ENCODE results near the gene PDIA6.

PDIA6 gene

GRCh38 chr2:10841547-10842219, 29.1 kb upstream of the PDIA6 start:
- no peaks in the 10 kb centered on the region for H3F3A ChIP-seq (ENCODE audit: insufficient read depth)
- H3K9me2 ChIP-seq (replicated peaks; ENCODE audit: insufficient read depth, low read length), result no peaks in the 10 kb centered on the region
- no peak overlapping the region for H3K27ac ChIP-seq (ENCODE audit: low read depth, low read length)
- no peaks in the 10 kb centered on the region for H4K20me1 ChIP-seq (ENCODE audit: low read depth, low read length)
- H3K4me2 ChIP-seq (ENCODE audit: low read depth, low read length, poor library complexity, severe bottlenecking), result no peak overlapping the region
- H3K36me3 ChIP-seq (ENCODE audit: low read length), result no peaks in the 10 kb centered on the region
- no peak overlapping the region for H3K9ac ChIP-seq (ENCODE audit: low read length)
- no peak overlapping the region for H3K4me3 ChIP-seq (ENCODE audit: insufficient read depth, low read length, poor library complexity, severe bottlenecking)
- H2AFZ ChIP-seq (ENCODE audit: low read depth, low read length, severe bottlenecking), result no peak overlapping the region
- H3K79me2 ChIP-seq (ENCODE audit: insufficient read depth, low read length), result no peaks in the 10 kb centered on the region
- TF ChIP-seq, protein P1, sequence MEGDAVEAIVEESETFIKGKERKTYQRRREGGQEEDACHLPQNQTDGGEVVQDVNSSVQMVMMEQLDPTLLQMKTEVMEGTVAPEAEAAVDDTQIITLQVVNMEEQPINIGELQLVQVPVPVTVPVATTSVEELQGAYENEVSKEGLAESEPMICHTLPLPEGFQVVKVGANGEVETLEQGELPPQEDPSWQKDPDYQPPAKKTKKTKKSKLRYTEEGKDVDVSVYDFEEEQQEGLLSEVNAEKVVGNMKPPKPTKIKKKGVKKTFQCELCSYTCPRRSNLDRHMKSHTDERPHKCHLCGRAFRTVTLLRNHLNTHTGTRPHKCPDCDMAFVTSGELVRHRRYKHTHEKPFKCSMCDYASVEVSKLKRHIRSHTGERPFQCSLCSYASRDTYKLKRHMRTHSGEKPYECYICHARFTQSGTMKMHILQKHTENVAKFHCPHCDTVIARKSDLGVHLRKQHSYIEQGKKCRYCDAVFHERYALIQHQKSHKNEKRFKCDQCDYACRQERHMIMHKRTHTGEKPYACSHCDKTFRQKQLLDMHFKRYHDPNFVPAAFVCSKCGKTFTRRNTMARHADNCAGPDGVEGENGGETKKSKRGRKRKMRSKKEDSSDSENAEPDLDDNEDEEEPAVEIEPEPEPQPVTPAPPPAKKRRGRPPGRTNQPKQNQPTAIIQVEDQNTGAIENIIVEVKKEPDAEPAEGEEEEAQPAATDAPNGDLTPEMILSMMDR (IDR thresholded peaks at IDR 0.05; ENCODE audit: insufficient read depth, low read length, poor library complexity, severe bottlenecking), result no peak
- no peak for TF ChIP-seq EZH2phosphoT487 (conservative IDR thresholded peaks at IDR 0.05; ENCODE audit: low read length)
- H3K9me3 ChIP-seq (ENCODE audit: insufficient read depth, low read length), result peaks cover 12% of the 10 kb centered on the region; the same call in 1 of the 2 replicates
- H3K27me3 ChIP-seq (ENCODE audit: low read length), result no peaks in the 10 kb centered on the region

- Histone ChIP-seq H3K27me3 (ENCODE audit: low read length) (no peaks in the 10 kb centered on the region), H3K9ac (ENCODE audit: low read length) (no peak overlapping the region), H3K36me3 (ENCODE audit: low read length) (no peaks in the 10 kb centered on the region), H3K4me2 (ENCODE audit: low read depth, low read length, poor library complexity, severe bottlenecking) (no peak overlapping the region), H2AFZ (ENCODE audit: low read depth, low read length, severe bottlenecking) (no peak overlapping the region), H4K20me1 (ENCODE audit: low read depth, low read length) (no peaks in the 10 kb centered on the region), H3K9me3 (ENCODE audit: insufficient read depth, low read length) (peaks cover 12% of the 10 kb centered on the region; the same call in 1 of the 2 replicates), H3K4me3 (ENCODE audit: insufficient read depth, low read length, poor library complexity, severe bottlenecking) (no peak overlapping the region), H3K27ac (ENCODE audit: low read depth, low read length) (no peak overlapping the region), H3K79me2 (ENCODE audit: insufficient read depth, low read length) (no peaks in the 10 kb centered on the region), H3K9me2 (replicated peaks; ENCODE audit: insufficient read depth, low read length) (no peaks in the 10 kb centered on the region), H3F3A (ENCODE audit: insufficient read depth) (no peaks in the 10 kb centered on the region)
- TF ChIP-seq EZH2phosphoT487 (conservative IDR thresholded peaks at IDR 0.05; ENCODE audit: low read length), result no peak
- TF ChIP-seq, protein P1 (IDR thresholded peaks at IDR 0.05; ENCODE audit: insufficient read depth, low read length, poor library complexity, severe bottlenecking), result no peak
These were observed 27.2 kb upstream of the PDIA6 start for GRCh38 chr2:10839813-10840212.

GRCh38 chr2:10838734-10839133, 26.1 kb upstream of the PDIA6 start:
- H3K36me3 ChIP-seq (ENCODE audit: low read length), result no peaks in the 10 kb centered on the region
- no peak overlapping the region for H3K4me2 ChIP-seq (ENCODE audit: low read depth, low read length, poor library complexity, severe bottlenecking)
- H3F3A ChIP-seq (ENCODE audit: insufficient read depth), result no peaks in the 10 kb centered on the region
- H3K27ac ChIP-seq (ENCODE audit: low read depth, low read length), result no peak overlapping the region
- peaks cover 12% of the 10 kb centered on the region; the same call in 1 of the 2 replicates for H3K9me3 ChIP-seq (ENCODE audit: insufficient read depth, low read length)
- H2AFZ ChIP-seq (ENCODE audit: low read depth, low read length, severe bottlenecking), result no peak overlapping the region
- H3K27me3 ChIP-seq (ENCODE audit: low read length), result no peaks in the 10 kb centered on the region
- no peaks in the 10 kb centered on the region for H3K9me2 ChIP-seq (replicated peaks; ENCODE audit: insufficient read depth, low read length)
- no peaks in the 10 kb centered on the region for H4K20me1 ChIP-seq (ENCODE audit: low read depth, low read length)
- H3K79me2 ChIP-seq (ENCODE audit: insufficient read depth, low read length), result no peaks in the 10 kb centered on the region
- no peak overlapping the region for H3K4me3 ChIP-seq (ENCODE audit: insufficient read depth, low read length, poor library complexity, severe bottlenecking)
- H3K9ac ChIP-seq (ENCODE audit: low read length), result no peak overlapping the region
- TF ChIP-seq, protein P1 (IDR thresholded peaks at IDR 0.05; ENCODE audit: insufficient read depth, low read length, poor library complexity, severe bottlenecking), result no peak
- TF ChIP-seq EZH2phosphoT487 (conservative IDR thresholded peaks at IDR 0.05; ENCODE audit: low read length), result no peak
